Skin of body (tissue), 2 donors: ENCODE data around the gene RUSC2. TPM values are rescaled to one million over a fixed set of nuclear protein-coding genes. Genes with fewer than 3 reads are reported as not detected.
"Not testable (repeated sequence)": the region's sequence is repeated elsewhere in the genome, so short reads cannot be mapped to it uniquely, and the experiment has no call there.

Experiments used
- DNase-seq: peaks from one replicate; lab custom pipeline; 2025; lab: John Stamatoyannopoulos, UW
- total RNA-seq: library from RNA; depleted of rRNA; stranded (reverse); fragments of >200 nt; gene quantifications from one replicate; pipeline ENCODE4 v1.2.3, GENCODE V29; 2014

Gene RUSC2
- total RNA-seq, 1 donor from 2014 or later, result 11.2 TPM

GRCh38 chr9:35519692-35520363 is 29.9 kb downstream of the RUSC2 start:
- no peak for DNase-seq

GRCh38 chr9:35520364-35520710 is 30.4 kb downstream of the RUSC2 start:
- no peak for DNase-seq

GRCh38 chr9:35521708-35522107 is 31.8 kb downstream of the RUSC2 start:
- no peak for DNase-seq

GRCh38 chr9:35522187-35522586 is 32.3 kb downstream of the RUSC2 start:
- no peak for DNase-seq

- no peak for DNase-seq
These were observed 32.8 kb downstream of the RUSC2 start for GRCh38 chr9:35522700-35523099.

- DNase-seq, result not testable (repeated sequence)
These were observed 33.6 kb downstream of the RUSC2 start for GRCh38 chr9:35523556-35523955.

GRCh38 chr9:35526087-35526801 is 36.3 kb downstream of the RUSC2 start:
- no peak for DNase-seq

GRCh38 chr9:35529161-35529823 is 39.4 kb downstream of the RUSC2 start:
- no peak for DNase-seq

GRCh38 chr9:35533398-35533797 is 43.5 kb downstream of the RUSC2 start:
- peak; percentile 59 for DNase-seq

GRCh38 chr9:35534921-35535320 is 45.0 kb downstream of the RUSC2 start:
- not testable (repeated sequence) for DNase-seq

- DNase-seq, result peak; percentile 35
These were observed 48.0 kb downstream of the RUSC2 start for GRCh38 chr9:35537913-35538312.

GRCh38 chr9:35538361-35539234 is 48.7 kb downstream of the RUSC2 start:
- DNase-seq, result peak; percentile 86

Other genes starting within 250 kb of the RUSC2 start
- gene TESK1, start 115.2 kb downstream of the RUSC2 start, total RNA-seq, result 10.5 TPM
- gene CD72, start 128.3 kb downstream of the RUSC2 start, total RNA-seq, result 1.6 TPM
- gene SIT1, start 160.8 kb downstream of the RUSC2 start, total RNA-seq, result 0.30 TPM
- 94,985 TPM for gene RMRP, start 167.9 kb downstream of the RUSC2 start, total RNA-seq
- 9.8 TPM for gene CCDC107, start 168.2 kb downstream of the RUSC2 start, total RNA-seq
- 2.4 TPM for gene ARHGEF39, start 175.1 kb downstream of the RUSC2 start, total RNA-seq
- gene CA9, start 183.8 kb downstream of the RUSC2 start, total RNA-seq, result 2.2 TPM
- 517 TPM for gene TPM2, start 199.8 kb downstream of the RUSC2 start, total RNA-seq
- gene TLN1, start 242.1 kb downstream of the RUSC2 start, total RNA-seq, result 93.7 TPM
- gene CREB3, start 242.6 kb downstream of the RUSC2 start, total RNA-seq, result 19.0 TPM